ENCODE measurements around the gene CD300LF.

The CD300LF gene

DNA sequence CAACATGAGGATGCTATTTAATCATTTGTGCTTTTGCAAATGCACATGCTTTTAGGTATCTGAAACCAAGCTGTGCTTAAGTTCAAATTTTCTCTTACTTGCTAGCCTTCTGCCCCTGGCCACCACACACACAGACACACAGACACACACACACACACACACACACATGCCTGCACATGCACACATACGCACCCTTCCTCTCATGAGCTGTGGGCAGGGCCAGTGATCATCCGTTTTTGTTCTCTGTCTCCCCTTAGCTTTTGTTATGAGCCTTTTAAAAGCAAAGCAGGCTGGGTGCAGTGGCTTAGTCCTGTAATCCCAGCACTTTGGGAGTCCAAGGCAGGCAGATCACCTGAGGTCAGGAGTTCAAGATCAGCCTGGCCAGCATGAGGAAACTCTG, 34.2 kb downstream of the CD300LF start:
- Histone ChIP-seq H4K20me1 (ENCODE audit: insufficient read depth) (no peaks in the 10 kb centered on the region), H3K27ac (no peak overlapping the region), H3K79me2 (ENCODE audit: insufficient read depth, low read depth) (no peaks in the 10 kb centered on the region), H3K4me2 (no peak overlapping the region), H2AFZ (ENCODE audit: low read depth) (no peak overlapping the region), H3K27me3 (ENCODE audit: insufficient read depth, low read depth) (peaks cover 7% of the 10 kb centered on the region), H3K9ac (no peak overlapping the region), H3K36me3 (ENCODE audit: insufficient read depth) (no peaks in the 10 kb centered on the region), H3K4me3 (IDR thresholded peaks at IDR 0.05; ENCODE audit: insufficient read depth, low read depth, low read length) (no peak overlapping the region), H3K4me1 (ENCODE audit: low read depth, poor library complexity, severe bottlenecking) (peaks cover 11% of the 10 kb centered on the region)
- TF ChIP-seq, protein P1, sequence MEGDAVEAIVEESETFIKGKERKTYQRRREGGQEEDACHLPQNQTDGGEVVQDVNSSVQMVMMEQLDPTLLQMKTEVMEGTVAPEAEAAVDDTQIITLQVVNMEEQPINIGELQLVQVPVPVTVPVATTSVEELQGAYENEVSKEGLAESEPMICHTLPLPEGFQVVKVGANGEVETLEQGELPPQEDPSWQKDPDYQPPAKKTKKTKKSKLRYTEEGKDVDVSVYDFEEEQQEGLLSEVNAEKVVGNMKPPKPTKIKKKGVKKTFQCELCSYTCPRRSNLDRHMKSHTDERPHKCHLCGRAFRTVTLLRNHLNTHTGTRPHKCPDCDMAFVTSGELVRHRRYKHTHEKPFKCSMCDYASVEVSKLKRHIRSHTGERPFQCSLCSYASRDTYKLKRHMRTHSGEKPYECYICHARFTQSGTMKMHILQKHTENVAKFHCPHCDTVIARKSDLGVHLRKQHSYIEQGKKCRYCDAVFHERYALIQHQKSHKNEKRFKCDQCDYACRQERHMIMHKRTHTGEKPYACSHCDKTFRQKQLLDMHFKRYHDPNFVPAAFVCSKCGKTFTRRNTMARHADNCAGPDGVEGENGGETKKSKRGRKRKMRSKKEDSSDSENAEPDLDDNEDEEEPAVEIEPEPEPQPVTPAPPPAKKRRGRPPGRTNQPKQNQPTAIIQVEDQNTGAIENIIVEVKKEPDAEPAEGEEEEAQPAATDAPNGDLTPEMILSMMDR (conservative IDR thresholded peaks at IDR 0.05; ENCODE audit: low read depth, low read length), result no peak

DNA sequence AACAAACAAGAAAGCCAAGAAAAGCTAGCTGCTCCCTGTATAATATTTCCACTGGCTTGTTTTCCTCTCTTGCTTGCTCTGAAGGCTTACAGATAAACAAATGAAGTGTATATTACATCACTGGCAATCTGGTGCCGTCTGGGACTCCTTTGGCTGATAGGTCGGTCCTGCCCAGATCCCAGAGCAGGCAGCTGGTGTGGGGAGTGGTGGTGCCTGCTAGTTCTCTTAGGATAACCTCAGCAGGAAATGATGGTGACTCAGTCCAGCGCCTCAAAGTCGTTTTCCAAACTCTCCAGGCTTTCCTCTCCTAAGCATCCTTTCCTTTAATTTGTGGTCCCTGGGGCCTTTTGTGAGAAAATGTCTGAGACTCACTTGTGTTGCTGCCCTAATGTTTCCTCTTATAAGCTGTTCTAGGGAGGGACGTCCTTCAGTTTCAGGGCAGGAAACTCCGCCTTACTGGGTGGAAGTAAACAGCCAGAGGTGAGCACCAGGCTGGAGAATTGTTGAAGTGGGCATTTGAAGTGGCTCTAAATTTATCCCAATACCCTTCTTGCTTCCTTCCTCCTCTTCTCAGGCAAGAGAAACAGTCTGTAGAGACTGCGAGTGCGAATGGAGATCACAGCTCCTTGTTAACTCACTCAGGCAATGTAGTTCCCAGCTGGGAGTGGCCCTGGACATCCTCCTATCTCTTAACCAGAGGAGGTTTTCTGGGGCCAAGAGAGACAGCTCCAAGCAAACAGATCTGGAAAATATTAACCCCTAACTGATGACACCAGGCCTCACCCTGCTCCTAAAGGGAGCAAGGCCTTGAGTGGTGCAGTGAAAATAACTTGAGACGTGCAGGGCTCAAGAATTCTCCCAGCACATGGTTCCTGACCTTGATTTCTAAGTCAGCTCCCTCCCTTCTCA, 34.9 kb downstream of the CD300LF start:
- H4K20me1 ChIP-seq (ENCODE audit: insufficient read depth), result no peaks in the 10 kb centered on the region
- TF ChIP-seq, protein P1 (conservative IDR thresholded peaks at IDR 0.05; ENCODE audit: low read depth, low read length), result no peak
- no peak overlapping the region for H3K9ac ChIP-seq
- H3K79me2 ChIP-seq (ENCODE audit: insufficient read depth, low read depth), result no peaks in the 10 kb centered on the region
- no peak overlapping the region for H3K27ac ChIP-seq
- H3K27me3 ChIP-seq (ENCODE audit: insufficient read depth, low read depth), result peaks cover 7% of the 10 kb centered on the region
- peaks cover 8% of the 10 kb centered on the region for H3K4me1 ChIP-seq (ENCODE audit: low read depth, poor library complexity, severe bottlenecking)
- no peaks in the 10 kb centered on the region for H3K36me3 ChIP-seq (ENCODE audit: insufficient read depth)
- no peak overlapping the region for H3K4me2 ChIP-seq
- no peak overlapping the region for H3K4me3 ChIP-seq (IDR thresholded peaks at IDR 0.05; ENCODE audit: insufficient read depth, low read depth, low read length)
- no peak overlapping the region for H2AFZ ChIP-seq (ENCODE audit: low read depth)

DNA sequence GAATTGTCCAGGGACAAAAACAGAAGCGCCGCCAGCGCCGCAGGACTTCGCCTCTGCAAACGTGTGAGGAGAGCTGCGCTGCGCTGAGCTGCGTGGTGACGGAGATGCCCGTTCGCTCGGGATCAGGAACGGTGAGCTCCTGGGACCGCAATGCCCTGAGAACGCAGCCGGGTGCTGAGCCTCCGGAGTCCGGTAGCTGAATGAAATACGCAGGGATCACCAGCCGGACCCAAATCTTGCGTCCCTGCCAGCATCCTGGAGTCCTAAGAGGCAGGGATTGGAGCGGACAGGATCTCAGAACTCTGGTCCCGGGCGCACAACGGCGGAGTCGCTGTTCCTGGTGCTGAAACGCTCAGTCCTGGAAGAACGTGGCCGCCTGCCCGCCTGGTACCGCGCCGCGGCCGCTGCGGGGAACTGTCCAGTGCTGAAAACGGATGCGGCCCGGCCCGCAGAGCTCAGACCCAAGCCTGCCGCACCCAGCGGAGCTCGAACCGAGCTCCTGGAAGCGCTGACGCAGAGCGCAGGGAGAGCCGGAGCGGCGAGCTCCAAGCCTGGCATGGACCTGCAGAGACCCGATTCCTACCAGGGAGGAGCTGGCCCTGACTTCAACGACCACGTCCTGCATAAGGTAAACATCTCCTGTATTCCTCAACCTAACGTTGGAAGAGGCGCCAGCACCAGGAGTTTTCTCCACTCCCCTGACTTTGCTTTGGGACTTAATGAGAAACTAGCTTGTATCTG, 41.5 kb downstream of the CD300LF start:
- H4K20me1 ChIP-seq (ENCODE audit: insufficient read depth), result no peaks in the 10 kb centered on the region
- H3K36me3 ChIP-seq (ENCODE audit: insufficient read depth), result no peaks in the 10 kb centered on the region
- peaks cover 33% of the 10 kb centered on the region; the same call in 1 of the 2 replicates for H3K27me3 ChIP-seq (ENCODE audit: insufficient read depth, low read depth)
- H2AFZ ChIP-seq (ENCODE audit: low read depth), result no peak overlapping the region
- no peaks in the 10 kb centered on the region for H3K79me2 ChIP-seq (ENCODE audit: insufficient read depth, low read depth)
- H3K27ac ChIP-seq, result no peak overlapping the region
- H3K4me1 ChIP-seq (ENCODE audit: low read depth, poor library complexity, severe bottlenecking), result no peaks in the 10 kb centered on the region
- H3K4me2 ChIP-seq, result no peak overlapping the region
- TF ChIP-seq, protein P1 (conservative IDR thresholded peaks at IDR 0.05; ENCODE audit: low read depth, low read length), result no peak
- no peak overlapping the region for H3K9ac ChIP-seq
- no peak overlapping the region for H3K4me3 ChIP-seq (IDR thresholded peaks at IDR 0.05; ENCODE audit: insufficient read depth, low read depth, low read length)

DNA sequence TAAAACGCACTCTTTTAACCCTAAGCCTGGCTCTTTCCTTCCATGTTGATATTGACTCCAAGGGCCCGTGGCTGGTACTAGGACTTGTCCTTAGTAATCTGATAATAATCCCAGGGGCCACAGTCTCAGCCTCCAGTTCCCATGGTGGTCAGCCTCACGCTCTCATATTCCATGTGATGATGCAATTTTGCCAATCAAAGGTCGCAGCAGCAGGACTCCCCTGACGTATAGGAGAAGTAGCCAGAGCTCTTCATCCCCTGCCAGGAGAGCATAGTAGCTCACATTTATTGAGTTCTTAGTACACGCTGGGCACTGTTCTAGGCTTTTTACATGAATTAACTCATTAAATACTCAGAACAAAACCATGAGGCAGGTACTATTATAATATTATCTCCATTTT, 42.4 kb downstream of the CD300LF start:
- H3K79me2 ChIP-seq (ENCODE audit: insufficient read depth, low read depth), result no peaks in the 10 kb centered on the region
- no peak overlapping the region for H3K9ac ChIP-seq
- no peaks in the 10 kb centered on the region for H3K36me3 ChIP-seq (ENCODE audit: insufficient read depth)
- H3K4me3 ChIP-seq (IDR thresholded peaks at IDR 0.05; ENCODE audit: insufficient read depth, low read depth, low read length), result no peak overlapping the region
- TF ChIP-seq, protein P1 (conservative IDR thresholded peaks at IDR 0.05; ENCODE audit: low read depth, low read length), result no peak
- no peak overlapping the region for H2AFZ ChIP-seq (ENCODE audit: low read depth)
- H4K20me1 ChIP-seq (ENCODE audit: insufficient read depth), result no peaks in the 10 kb centered on the region
- H3K27me3 ChIP-seq (ENCODE audit: insufficient read depth, low read depth), result peaks cover 28% of the 10 kb centered on the region; the same call in 1 of the 2 replicates
- no peaks in the 10 kb centered on the region for H3K4me1 ChIP-seq (ENCODE audit: low read depth, poor library complexity, severe bottlenecking)
- no peak overlapping the region for H3K27ac ChIP-seq
- no peak overlapping the region for H3K4me2 ChIP-seq
